Smooth muscle cell (in vitro differentiated cells): ENCODE data around the gene ATP8B2. TPM values are rescaled to one million over a fixed set of nuclear protein-coding genes. Genes with fewer than 3 reads are reported as not detected.

Source experiments
- DNase-seq: peaks from one replicate; lab custom pipeline; 2025; ENCODE audit not compliant: unreplicated experiment; lab: John Stamatoyannopoulos, UW
- H2AFZ ChIP-seq: fragments of 200-600 bp; sonication (generic); 2 replicates; pipeline ENCODE4 v1.6.0; 2016; ENCODE audit warnings: antibody characterized with exemption, low read depth, mild to moderate bottlenecking
- H3F3A ChIP-seq: fragments of 200-600 bp; sonication (generic); 2 replicates; pipeline ENCODE4 v1.6.0; 2017; ENCODE audit warnings: antibody characterized with exemption, low read depth
- H3K27ac ChIP-seq: fragments of 200-600 bp; sonication (generic); 2 replicates; pipeline ENCODE4 v1.5.1; 2016; ENCODE audit warnings: low read depth, mild to moderate bottlenecking
- H3K27me3 ChIP-seq: fragments of 200-600 bp; sonication (generic); 2 replicates; pipeline ENCODE4 v1.6.1; 2016; ENCODE audit warnings: low read depth, mild to moderate bottlenecking
- H3K36me3 ChIP-seq: fragments of 200-600 bp; sonication (generic); 2 replicates; pipeline ENCODE4 v1.5.1; 2016; ENCODE audit warnings: low read depth
- H3K4me1 ChIP-seq: fragments of 200-600 bp; sonication (generic); 2 replicates; pipeline ENCODE4 v1.5.1; 2016; ENCODE audit warnings: low read depth
- H3K4me2 ChIP-seq: fragments of 200-600 bp; sonication (generic); 2 replicates; pipeline ENCODE4 v1.6.0; 2016; ENCODE audit warnings: mild to moderate bottlenecking
- H3K4me3 ChIP-seq: fragments of 200-600 bp; sonication (generic); 2 replicates; pipeline ENCODE4 v1.5.1; 2016; ENCODE audit warnings: mild to moderate bottlenecking
- H3K79me2 ChIP-seq: fragments of 200-600 bp; sonication (generic); 2 replicates; pipeline ENCODE4 v1.6.0; 2016; ENCODE audit warnings: low read depth, mild to moderate bottlenecking
- H3K9ac ChIP-seq: fragments of 200-600 bp; sonication (generic); 2 replicates; pipeline ENCODE4 v1.6.0; 2016; ENCODE audit warnings: low read depth
- H3K9me3 ChIP-seq: fragments of 200-600 bp; sonication (generic); replicated peaks from 2 replicates; pipeline ENCODE4 v1.5.1; 2016; ENCODE audit warnings: low read depth
- H4K20me1 ChIP-seq: fragments of 200-600 bp; sonication (generic); 2 replicates; pipeline ENCODE4 v1.6.0; 2016; ENCODE audit warnings: low read depth
- CTCF ChIP-seq: fragments of 200-600 bp; sonication (generic); IDR thresholded peaks from 2 replicates; pipeline ENCODE4 v1.5.1; 2017; ENCODE audit warnings: borderline replicate concordance, mild to moderate bottlenecking, antibody characterized with exemption; ENCODE audit not compliant: insufficient read depth, poor library complexity, severe bottlenecking
- WGBS: methylation state at CpG from one replicate; pipeline ENCODE4 v1.1.7; 2016; ENCODE audit warnings: low lambda C conversion rate; 5-methylcytosine and 5-hydroxymethylcytosine counted together
- polyA plus RNA-seq: library from polyadenylated mRNA; unstranded; fragments of >200 nt; fragmentation: Nextera tagmentation; extraction: Ambion mirVana; gene quantifications from 2 replicates; pipeline ENCODE4 v1.2.1, GENCODE V29; 2016
- total RNA-seq: library from RNA; depleted of rRNA; stranded (reverse); fragments of >200 nt; gene quantifications from 2 replicates; pipeline ENCODE4 v1.2.3, GENCODE V29; 2014

The ATP8B2 gene
- total and polyA plus RNA-seq, 2 experiments from 2014 or later, result 20.7 to 57.6 TPM

- Histone ChIP-seq H3K9ac (peak overlapping the region; percentile 26), H3K27me3 (no peaks in the 10 kb centered on the region), H3K4me2 (peak overlapping the region; percentile 89), H3K9me3 (no peaks in the 10 kb centered on the region), H3K4me3 (peak overlapping the region; percentile 58), H3K4me1 (peaks cover 12% of the 10 kb centered on the region), H3F3A (peaks cover 21% of the 10 kb centered on the region), H3K27ac (no peak overlapping the region), H4K20me1 (no peaks in the 10 kb centered on the region), H3K79me2 (no peaks in the 10 kb centered on the region), H3K36me3 (no peaks in the 10 kb centered on the region), H2AFZ (peak overlapping the region; percentile 77)
- DNase-seq, result peak; percentile 22
- TF ChIP-seq CTCF, result no peak
- WGBS, result 4% methylated on average over 37 of the region's 41 CpGs
Measured at GRCh38 chr1:154352581-154353459, 27.5 kb downstream of the ATP8B2 start.

GRCh38 chr1:154353460-154353904 lies 28.2 kb downstream of the ATP8B2 start:
- Histone ChIP-seq H3K9ac (no peak overlapping the region), H3K27ac (no peak overlapping the region), H4K20me1 (no peaks in the 10 kb centered on the region), H2AFZ (no peak overlapping the region), H3K9me3 (no peaks in the 10 kb centered on the region), H3K79me2 (no peaks in the 10 kb centered on the region), H3K4me3 (peak overlapping the region; percentile 58), H3F3A (peaks cover 21% of the 10 kb centered on the region), H3K27me3 (no peaks in the 10 kb centered on the region), H3K4me1 (peaks cover 12% of the 10 kb centered on the region), H3K36me3 (no peaks in the 10 kb centered on the region), H3K4me2 (peak overlapping the region; percentile 89)
- 9% methylated on average over 1 of the region's 1 CpG for WGBS
- DNase-seq, result no peak
- TF ChIP-seq CTCF, result peak; percentile 12

DNA sequence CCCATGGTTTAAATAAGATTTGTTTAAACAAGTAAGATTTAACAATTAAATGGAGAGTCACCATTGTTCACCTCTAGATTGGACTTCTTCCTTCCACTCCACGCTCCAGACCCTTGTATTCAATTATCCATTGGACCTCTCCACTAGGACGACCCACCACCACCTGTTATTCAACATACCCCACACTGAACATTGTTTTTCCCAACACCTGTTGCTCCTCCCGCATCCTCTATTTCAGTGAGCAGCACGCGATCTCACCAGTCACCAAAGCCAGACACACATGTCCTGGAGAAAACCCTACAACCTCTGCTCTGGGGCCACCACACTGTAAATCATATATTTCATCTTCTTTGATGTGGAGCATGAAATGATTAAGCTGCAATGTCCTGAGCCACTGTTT lies 28.6 kb downstream of the ATP8B2 start:
- H2AFZ ChIP-seq, result no peak overlapping the region
- no peak overlapping the region for H3K4me3 ChIP-seq
- peaks cover 21% of the 10 kb centered on the region for H3F3A ChIP-seq
- 95% methylated on average over 5 of the region's 5 CpGs for WGBS
- no peak overlapping the region for H3K27ac ChIP-seq
- H3K27me3 ChIP-seq, result no peaks in the 10 kb centered on the region
- H3K4me2 ChIP-seq, result peak overlapping the region; percentile 89
- no peak overlapping the region for H3K9ac ChIP-seq
- H3K79me2 ChIP-seq, result no peaks in the 10 kb centered on the region
- DNase-seq, result no peak
- H3K9me3 ChIP-seq, result no peaks in the 10 kb centered on the region
- no peaks in the 10 kb centered on the region for H3K36me3 ChIP-seq
- no peaks in the 10 kb centered on the region for H4K20me1 ChIP-seq
- H3K4me1 ChIP-seq, result peaks cover 12% of the 10 kb centered on the region
- TF ChIP-seq CTCF, result no peak

DNA sequence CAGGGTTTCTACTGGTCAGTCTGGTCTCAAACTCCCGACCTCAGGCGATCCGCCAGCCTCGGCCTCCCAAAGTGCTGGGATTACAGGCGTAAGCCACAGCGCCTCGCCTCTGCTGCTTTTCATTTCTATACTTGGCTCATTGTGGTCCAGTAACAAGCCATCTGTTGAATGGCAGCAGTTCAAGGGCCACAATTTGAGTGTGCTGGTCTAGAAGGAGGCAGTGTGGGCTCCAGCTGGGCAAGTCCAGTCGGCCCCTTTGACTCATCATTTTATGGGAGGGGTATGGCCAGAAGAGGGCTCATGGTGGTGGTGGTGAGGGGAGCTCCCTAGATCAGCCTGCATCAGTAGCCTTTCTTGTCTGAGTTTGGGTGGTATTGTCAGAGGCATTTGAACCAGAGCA lies 33.2 kb downstream of the ATP8B2 start:
- no peak for DNase-seq

More for the DNA sequence above, 33.2 kb downstream of the ATP8B2 start:
- H3K4me3 ChIP-seq, result no peak overlapping the region
- no peak overlapping the region for H2AFZ ChIP-seq
- H3K4me2 ChIP-seq, result no peak overlapping the region
- WGBS, result 91% methylated on average over 8 of the region's 8 CpGs
- no peaks in the 10 kb centered on the region for H3K27me3 ChIP-seq
- H3K36me3 ChIP-seq, result no peaks in the 10 kb centered on the region
- H3K4me1 ChIP-seq, result no peaks in the 10 kb centered on the region
- H3K27ac ChIP-seq, result no peak overlapping the region
- no peak overlapping the region for H3K9ac ChIP-seq
- no peaks in the 10 kb centered on the region for H3F3A ChIP-seq
- no peaks in the 10 kb centered on the region for H3K9me3 ChIP-seq
- TF ChIP-seq CTCF, result no peak
- no peaks in the 10 kb centered on the region for H4K20me1 ChIP-seq
- H3K79me2 ChIP-seq, result no peaks in the 10 kb centered on the region
